PC-3 (cell line): ENCODE measurements around the gene ZRANB3. TPM values are rescaled to one million over a fixed set of nuclear protein-coding genes. Genes with fewer than 3 reads are reported as not detected.

Experiments used
- ATAC-seq: fragments of 200-7000 bp; cut with Tn5 transposase; 2 replicates; pipeline ENCODE4 v1.9.1; 2020; ENCODE audit warnings: mild to moderate bottlenecking, moderate library complexity
- BruUV-seq: library from RNA; stranded (reverse); fragments of 400-500 nt; replicated peaks from 2 replicates; lab custom pipeline; 2021; lab: Mats Ljungman, UMichigan
- CTCF ChIA-PET: fragments of 300-600 bp; sonication (Branson Sonifier 250); formaldehyde crosslinking; loops from one replicate; lab custom pipeline; 2022; ENCODE audit warnings: antibody characterized with exemption; lab: Charles Lee
- POLR2A ChIA-PET: fragments of 300-600 bp; sonication (Branson Sonifier 250); formaldehyde crosslinking; loops from one replicate; lab custom pipeline; 2022; ENCODE audit warnings: antibody characterized with exemption; ENCODE audit not compliant: unreplicated experiment; lab: Charles Lee
- DNase-seq: peaks from one replicate; pipeline ENCODE4 v3.0.0-alpha.2; 2015
- H2AFZ ChIP-seq: fragments of 300-600 bp; sonication (generic); 2 replicates; pipeline ENCODE4 v1.6.0; 2016; ENCODE audit warnings: antibody characterized with exemption, low read length
- H3F3A ChIP-seq: fragments of 300-600 bp; sonication (generic); one replicate; pipeline ENCODE4 v1.6.0; 2017; ENCODE audit warnings: antibody characterized with exemption, low read length, control low read depth, mild to moderate bottlenecking; ENCODE audit not compliant: unreplicated experiment
- H3K27ac ChIP-seq: fragments of 300-600 bp; sonication (generic); 2 replicates; pipeline ENCODE4 v1.5.1; 2016; ENCODE audit warnings: mild to moderate bottlenecking, low read length
- H3K27me3 ChIP-seq: fragments of 300-600 bp; sonication (generic); 2 replicates; pipeline ENCODE4 v1.6.1; 2016; ENCODE audit warnings: low read length, mixed read lengths
- H3K36me3 ChIP-seq: fragments of 300-600 bp; sonication (generic); 2 replicates; pipeline ENCODE4 v1.6.1; 2016; ENCODE audit warnings: low read depth, mixed run types, low read length, mixed read lengths
- H3K4me1 ChIP-seq: fragments of 300-600 bp; sonication (generic); 2 replicates; pipeline ENCODE4 v1.5.1; 2016; ENCODE audit warnings: low read length; ENCODE audit not compliant: insufficient read depth
- H3K4me2 ChIP-seq: fragments of 300-600 bp; sonication (generic); 2 replicates; pipeline ENCODE4 v1.6.0; 2016; ENCODE audit warnings: low read length
- H3K4me3 ChIP-seq: fragments of 300-600 bp; sonication (generic); 2 replicates; pipeline ENCODE4 v1.5.1; 2016; ENCODE audit warnings: mild to moderate bottlenecking, low read length, mixed read lengths
- H3K79me2 ChIP-seq: fragments of 300-600 bp; sonication (generic); 2 replicates; pipeline ENCODE4 v1.6.1; 2017; ENCODE audit warnings: low read length, mixed read lengths
- H3K9ac ChIP-seq: fragments of 300-600 bp; sonication (generic); 2 replicates; pipeline ENCODE4 v1.6.0; 2016; ENCODE audit warnings: mild to moderate bottlenecking, low read length
- H3K9me2 ChIP-seq: fragments of 300-600 bp; sonication (generic); replicated peaks from 2 replicates; pipeline ENCODE4 v1.6.1; 2016; ENCODE audit warnings: mixed run types, low read length, mixed read lengths
- H3K9me3 ChIP-seq: fragments of 300-600 bp; sonication (generic); 2 replicates; pipeline ENCODE4 v1.6.1; 2016; ENCODE audit warnings: low read length, mixed read lengths
- H4K20me1 ChIP-seq: fragments of 300-600 bp; sonication (generic); 2 replicates; pipeline ENCODE4 v1.6.1; 2016; ENCODE audit warnings: low read length, mixed read lengths
- CTCF ChIP-seq: fragments of 300-600 bp; sonication (generic); conservative IDR thresholded peaks from 2 replicates; pipeline ENCODE4 v1.5.1; 2017; ENCODE audit warnings: antibody characterized with exemption, low read depth, mild to moderate bottlenecking, low read length
- EZH2 ChIP-seq: fragments of 300-600 bp; sonication (generic); IDR thresholded peaks from one replicate; pipeline ENCODE4 v1.6.1; 2017; ENCODE audit warnings: antibody characterized with exemption, mild to moderate bottlenecking, low read length; ENCODE audit not compliant: unreplicated experiment
- EZH2phosphoT487 ChIP-seq: fragments of 300-600 bp; sonication (generic); IDR thresholded peaks from 2 replicates; pipeline ENCODE4 v1.6.1; 2018; ENCODE audit warnings: mild to moderate bottlenecking, antibody characterized with exemption, low read length, borderline replicate concordance
- intact Hi-C: fragments of 100-400 bp; cut with micrococcal nuclease; formaldehyde crosslinking; loops from 2 replicates; pipeline ENCODE4 v1.9.0; 2023
- total RNA-seq: library from RNA; depleted of rRNA; stranded (reverse); fragments of >200 nt; gene quantifications from 2 replicates; pipeline ENCODE4 v1.2.3, GENCODE V29; 2014

ZRANB3 gene
- total RNA-seq, 1 experiment from 2014 or later = 8.6 TPM

- Histone ChIP-seq H3K9me3 (no peaks in the 10 kb centered on the region), H3K4me1 (no peaks in the 10 kb centered on the region), H3K27me3 (no peaks in the 10 kb centered on the region), H3K79me2 (no peaks in the 10 kb centered on the region), H3K36me3 (no peaks in the 10 kb centered on the region), H3K9ac (no peak overlapping the region), H4K20me1 (no peaks in the 10 kb centered on the region), H3K9me2 (no peaks in the 10 kb centered on the region), H3K27ac (no peak overlapping the region), H3F3A (no peaks in the 10 kb centered on the region), H2AFZ (no peak overlapping the region), H3K4me3 (no peak overlapping the region), H3K4me2 (no peak overlapping the region)
- intact Hi-C loops = no loop called here
- no peak for DNase-seq
- TF ChIP-seq CTCF = no peak
- no peak for TF ChIP-seq EZH2phosphoT487
- no peak for TF ChIP-seq EZH2
- CTCF ChIA-PET = no interaction called here
- BruUV-seq = no TSS peak
- POLR2A ChIA-PET = no interaction called here
- ATAC-seq = no peak
These were observed 195.8 kb downstream of the ZRANB3 start for GRCh38 chr2:135335256-135335655.

- H4K20me1 ChIP-seq = no peaks in the 10 kb centered on the region
- BruUV-seq = no TSS peak
- DNase-seq (no peak), ATAC-seq (no peak)
- no peaks in the 10 kb centered on the region for H3K27me3 ChIP-seq
- intact Hi-C loops = no loop called here
- H3K4me3 ChIP-seq = no peak overlapping the region
- H3K4me1 ChIP-seq = no peaks in the 10 kb centered on the region
- POLR2A ChIA-PET = no interaction called here
- TF ChIP-seq EZH2 = no peak
- TF ChIP-seq CTCF = no peak
- no peak for TF ChIP-seq EZH2phosphoT487
- H3K79me2 ChIP-seq = no peaks in the 10 kb centered on the region
- CTCF ChIA-PET = no interaction called here
- H3F3A ChIP-seq = no peaks in the 10 kb centered on the region
- no peak overlapping the region for H3K27ac ChIP-seq
- H3K9me2 ChIP-seq = no peaks in the 10 kb centered on the region
- H3K36me3 ChIP-seq = no peaks in the 10 kb centered on the region
- H3K9me3 ChIP-seq = no peaks in the 10 kb centered on the region
- no peak overlapping the region for H3K9ac ChIP-seq
- no peak overlapping the region for H3K4me2 ChIP-seq
- no peak overlapping the region for H2AFZ ChIP-seq
These were observed 203.9 kb downstream of the ZRANB3 start for GRCh38 chr2:135327146-135327545.

- DNase-seq = no peak
- ChIA-PET CTCF (no interaction called here), POLR2A (no interaction called here)
- H3K9me2 ChIP-seq = no peaks in the 10 kb centered on the region
- no peak overlapping the region for H3K9ac ChIP-seq
- no peak overlapping the region for H3K4me3 ChIP-seq
- no peaks in the 10 kb centered on the region for H3K36me3 ChIP-seq
- no peaks in the 10 kb centered on the region for H3K9me3 ChIP-seq
- H4K20me1 ChIP-seq = no peaks in the 10 kb centered on the region
- no peak overlapping the region for H3K4me2 ChIP-seq
- TF ChIP-seq EZH2phosphoT487 (no peak), CTCF (no peak), EZH2 (no peak)
- no peaks in the 10 kb centered on the region for H3K27me3 ChIP-seq
- no peak overlapping the region for H3K27ac ChIP-seq
- no peaks in the 10 kb centered on the region for H3K79me2 ChIP-seq
- no peaks in the 10 kb centered on the region for H3K4me1 ChIP-seq
- no peak for ATAC-seq
- BruUV-seq = no TSS peak
- intact Hi-C loops = no loop called here
- no peak overlapping the region for H2AFZ ChIP-seq
- H3F3A ChIP-seq = no peaks in the 10 kb centered on the region
These were observed 210.3 kb downstream of the ZRANB3 start for GRCh38 chr2:135320465-135321355.
